GM21423 (cell line): ENCODE measurements around the gene CCDC18.
"Not testable (repeated sequence)": the region's sequence is repeated elsewhere in the genome, so short reads cannot be mapped to it uniquely, and the experiment has no call there.

Source experiments
- ATAC-seq: cut with Tn5 transposase; IDR thresholded peaks from one replicate; pipeline ENCODE4 v1.9.1; 2021; ENCODE audit warnings: mild to moderate bottlenecking, moderate library complexity; ENCODE audit not compliant: unreplicated experiment

CCDC18 gene

DNA sequence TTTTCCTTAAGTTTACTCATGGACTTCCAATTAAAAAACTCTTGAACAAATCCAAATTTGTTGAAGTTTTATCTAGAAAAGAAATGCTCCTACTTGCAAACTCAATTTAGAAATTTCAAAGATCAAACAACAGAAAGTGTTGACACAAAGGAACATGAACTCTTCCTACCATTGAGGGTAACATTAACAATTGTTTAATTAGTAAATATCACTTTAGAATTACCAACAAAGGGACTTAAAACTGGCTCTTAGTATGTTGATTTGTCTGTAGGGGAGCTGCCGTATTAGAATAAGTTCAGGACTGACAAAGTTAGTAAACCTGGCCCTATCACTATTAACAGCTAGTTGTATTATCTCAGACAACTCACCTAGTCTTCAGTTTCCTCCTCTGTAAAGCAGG, 57.9 kb downstream of the CCDC18 start:
- no peak for ATAC-seq

DNA sequence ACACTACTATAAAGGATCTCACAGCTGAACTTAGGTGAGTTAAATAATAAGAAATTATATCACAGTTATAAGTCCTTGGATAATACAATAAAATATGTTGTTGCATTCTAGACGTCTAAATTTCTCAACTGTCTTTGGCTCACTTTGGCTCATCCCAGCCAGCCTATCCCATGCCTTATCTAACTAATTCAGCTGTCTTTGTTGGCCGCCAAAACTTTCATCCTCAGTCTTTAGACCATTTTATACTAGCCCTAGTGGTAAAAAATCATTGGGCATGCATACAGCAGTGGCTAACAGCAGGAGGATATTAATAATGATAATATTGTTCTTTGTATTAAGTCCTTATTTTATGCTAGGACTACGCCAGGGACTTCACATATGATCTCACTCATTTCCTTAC, 59.3 kb downstream of the CCDC18 start:
- ATAC-seq: no peak

DNA sequence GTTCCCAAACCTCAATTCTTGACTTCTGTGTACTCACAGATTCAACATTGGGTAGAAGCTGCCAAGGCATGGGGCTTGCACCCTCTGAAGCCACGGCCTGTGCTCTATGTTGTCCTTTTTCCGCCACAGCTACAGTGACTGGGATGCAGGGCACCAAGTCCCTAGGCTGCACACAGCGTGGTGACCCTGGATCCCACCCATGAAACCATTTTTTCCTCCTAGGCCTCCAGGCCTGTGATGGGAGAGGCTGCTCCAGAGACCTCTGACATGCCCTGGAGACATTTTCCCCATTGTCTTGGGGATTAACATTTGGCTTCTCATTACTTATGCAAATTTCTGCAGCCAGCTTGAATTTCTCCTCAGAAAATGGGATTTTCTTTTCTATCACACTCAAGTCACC, 62.7 kb downstream of the CCDC18 start:
- ATAC-seq: not testable (repeated sequence)

DNA sequence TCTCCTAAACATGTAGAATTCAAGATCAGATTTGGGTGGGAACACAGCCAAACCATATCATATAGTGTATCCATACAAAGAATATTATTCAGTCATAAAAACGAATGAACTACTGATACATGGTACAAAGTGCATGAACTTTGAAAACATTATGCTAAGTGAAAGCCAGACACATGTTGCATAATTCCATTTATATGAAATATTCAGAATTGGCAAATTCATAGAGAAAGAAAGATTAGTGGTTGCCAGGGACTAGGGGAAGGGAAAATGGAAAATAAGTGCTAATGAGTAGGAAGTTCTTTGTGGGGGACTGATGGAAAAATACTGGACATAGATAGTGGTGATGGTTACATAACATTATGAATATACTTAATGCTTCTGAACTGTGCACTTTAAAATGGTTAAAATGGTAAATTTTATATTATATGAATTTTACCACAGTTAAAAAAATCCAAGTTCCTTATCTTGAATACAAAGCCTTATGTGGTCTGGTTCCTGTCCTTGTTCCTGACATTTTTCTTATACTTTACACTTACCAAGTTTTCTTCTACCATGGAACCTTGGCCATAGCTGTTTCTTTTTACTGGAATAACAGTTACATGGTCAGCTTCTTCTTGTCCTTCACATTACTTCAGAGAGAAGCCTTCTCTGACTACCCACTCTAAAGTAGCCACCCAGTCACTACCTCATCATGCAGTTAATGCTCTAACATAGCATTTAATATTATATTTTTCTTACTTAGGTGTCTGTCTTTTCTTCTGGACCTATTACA, 64.0 kb downstream of the CCDC18 start:
- ATAC-seq: no peak

DNA sequence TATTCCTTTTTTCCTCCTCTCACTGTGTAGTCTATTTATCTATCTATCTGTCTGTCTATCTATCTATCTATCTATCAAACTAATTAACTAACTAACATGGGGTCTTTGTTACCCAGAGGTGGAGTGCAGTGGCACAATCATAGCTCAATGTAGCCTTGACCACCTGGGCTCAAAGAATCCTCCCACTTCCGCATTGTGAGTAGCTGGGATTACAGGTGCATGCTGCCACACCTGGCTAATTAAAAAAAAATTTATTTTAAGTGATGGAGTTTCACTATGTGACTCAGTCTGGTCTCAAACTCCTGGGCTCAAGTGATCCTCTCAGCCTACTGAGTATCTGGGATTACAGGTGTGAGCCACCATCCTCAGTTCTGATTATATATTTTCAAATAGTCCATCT, 71.4 kb downstream of the CCDC18 start:
- ATAC-seq: no peak

DNA sequence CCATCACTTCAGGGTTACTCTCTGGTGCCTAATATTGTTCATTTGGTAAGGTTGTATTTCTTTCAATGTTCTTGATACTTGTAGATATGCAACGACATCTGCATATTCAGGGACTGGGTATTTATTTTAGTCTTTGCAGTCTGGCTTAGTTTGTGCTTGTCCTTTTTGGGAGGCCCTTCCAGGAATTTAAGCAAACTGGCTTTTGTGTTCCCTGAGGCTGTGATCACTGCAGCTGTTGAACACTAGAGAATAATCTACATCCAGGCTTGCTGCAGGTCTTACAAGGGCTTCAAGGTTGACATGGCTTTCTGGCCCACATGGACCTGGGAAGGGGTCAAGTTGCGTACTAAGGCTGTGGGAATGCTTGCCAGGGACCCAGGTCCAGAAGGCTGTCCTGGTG, 72.1 kb downstream of the CCDC18 start:
- ATAC-seq: no peak

DNA sequence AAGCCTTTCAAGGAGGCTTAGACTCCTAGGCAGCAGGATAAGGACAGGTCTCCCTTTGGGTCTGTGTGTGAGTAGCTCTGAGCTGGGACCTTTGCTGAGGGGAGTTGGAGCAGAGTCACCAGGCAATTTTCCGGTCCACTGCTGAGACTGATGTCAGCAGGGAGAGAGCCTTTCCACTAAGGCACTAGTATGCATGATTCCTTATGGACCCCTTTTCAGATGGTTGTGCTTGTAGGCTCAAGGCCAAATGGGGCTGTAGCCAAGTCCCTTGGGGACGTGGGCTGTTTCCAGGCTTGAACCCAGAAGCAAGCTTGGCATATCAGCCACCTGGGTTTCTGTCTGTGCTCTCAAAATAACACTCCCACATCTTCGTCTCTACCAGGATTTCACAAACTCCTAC, 73.0 kb downstream of the CCDC18 start:
- ATAC-seq: no peak

DNA sequence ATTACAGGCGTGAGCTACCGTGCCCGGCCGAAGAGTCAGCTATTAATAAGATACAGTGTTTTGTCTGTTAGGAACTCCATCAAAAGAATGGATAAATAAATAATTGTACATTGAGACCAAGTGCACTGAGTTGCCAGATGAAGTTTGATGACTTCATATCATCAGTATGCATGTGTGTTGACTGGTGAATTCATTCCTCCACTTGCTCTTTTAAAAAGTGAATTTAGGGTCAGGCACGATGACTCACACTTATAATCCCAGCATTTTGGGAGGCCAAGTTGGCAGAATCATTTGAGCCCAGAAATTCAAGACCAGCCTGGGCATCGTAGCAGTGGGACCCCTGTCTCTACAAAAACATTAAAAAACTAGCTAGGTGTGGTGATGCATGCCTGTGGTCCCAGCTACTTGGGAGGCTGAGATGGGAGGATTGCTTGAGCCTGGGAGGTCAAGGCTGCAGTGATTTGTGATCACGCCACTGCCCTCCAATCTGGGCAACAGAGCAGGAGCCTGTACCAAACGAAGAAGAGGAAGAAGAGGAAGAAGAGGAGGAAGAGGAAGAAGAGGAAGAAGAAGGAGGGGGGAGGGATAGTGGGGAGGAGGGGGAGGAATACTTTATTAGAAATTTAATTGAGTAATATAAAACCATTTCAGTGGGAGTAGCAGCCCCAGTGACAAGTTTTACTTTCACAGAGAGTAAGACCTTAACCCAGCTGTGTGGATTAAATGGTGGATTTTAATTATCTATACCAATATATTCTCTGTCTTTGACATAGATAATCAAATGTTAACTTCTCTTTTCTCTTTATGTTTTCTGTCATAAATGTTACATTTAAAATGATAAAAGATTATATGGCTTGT, 74.9 kb downstream of the CCDC18 start:
- no peak for ATAC-seq

DNA sequence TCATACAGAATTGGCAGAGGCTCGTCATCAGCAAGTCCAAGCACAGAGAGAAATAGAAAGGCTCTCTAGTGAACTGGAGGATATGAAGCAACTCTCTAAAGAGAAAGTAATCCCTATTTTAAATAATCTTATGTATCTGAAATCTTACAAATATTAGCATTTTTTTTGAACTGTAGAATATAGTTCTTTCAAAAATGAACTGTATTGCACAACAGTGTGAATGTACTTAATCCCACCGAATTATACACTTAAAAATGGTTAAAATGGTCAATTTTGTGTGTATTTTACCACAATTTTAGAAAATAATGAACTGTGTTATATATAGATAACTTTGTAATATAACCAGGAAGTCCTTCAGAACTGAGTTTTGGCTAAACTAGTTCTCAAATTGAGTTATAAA, 75.9 kb downstream of the CCDC18 start:
- no peak for ATAC-seq

DNA sequence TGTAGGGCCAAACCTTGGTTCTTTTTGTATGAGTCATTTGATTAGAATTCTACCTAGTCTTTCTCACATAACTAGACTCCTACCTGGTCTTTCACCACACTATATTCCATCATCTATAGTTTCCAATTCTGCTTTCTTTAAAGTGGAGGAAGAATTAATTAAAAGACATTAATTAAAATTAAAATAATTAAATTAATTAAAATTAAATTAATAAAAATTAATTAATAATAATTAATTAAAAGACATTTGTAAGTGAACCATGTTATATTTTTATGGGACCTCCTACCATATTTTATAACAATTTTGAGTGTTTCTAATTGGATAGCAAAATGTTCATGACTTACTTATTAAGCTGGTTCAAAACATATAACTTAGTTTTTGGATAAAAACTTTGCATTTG, 77.4 kb downstream of the CCDC18 start:
- no peak for ATAC-seq

DNA sequence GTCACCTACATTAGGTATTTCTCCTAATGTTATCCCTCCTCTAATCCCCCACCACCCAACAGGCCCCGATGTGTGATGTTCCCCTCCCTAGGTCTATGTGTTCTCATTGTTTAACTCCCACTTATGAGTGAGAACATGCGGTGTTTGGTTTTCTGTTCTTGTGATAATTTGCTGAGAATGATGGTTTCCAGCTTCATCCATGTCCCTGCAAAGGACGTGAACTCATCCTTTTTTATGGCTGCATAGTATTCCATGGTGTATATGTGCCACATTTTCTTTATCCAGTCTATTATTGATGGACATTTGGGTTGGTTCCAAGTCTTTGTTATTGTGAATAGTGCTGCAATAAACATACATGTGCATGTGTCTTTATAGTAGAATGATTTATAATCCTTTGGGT, 80.2 kb downstream of the CCDC18 start:
- ATAC-seq: not testable (repeated sequence)

DNA sequence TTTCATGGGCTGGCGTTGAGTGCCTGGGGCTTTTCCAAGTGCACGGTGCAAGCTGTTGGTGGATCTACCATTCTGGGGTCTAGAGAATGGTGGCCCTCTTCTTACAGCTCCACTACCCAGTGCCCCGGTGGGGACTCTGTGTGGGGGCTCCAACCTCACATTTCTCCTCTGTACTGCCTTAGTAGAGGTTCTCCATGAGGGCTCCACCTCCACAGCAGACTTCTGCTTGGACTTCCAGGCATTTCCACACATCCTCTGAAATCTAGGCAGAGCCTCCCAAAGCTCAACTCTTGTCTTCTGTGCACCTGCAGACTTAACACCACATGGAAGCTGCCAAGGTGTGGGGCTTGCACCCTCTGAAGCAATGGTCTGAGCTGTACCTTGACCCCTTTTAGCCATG, 82.1 kb downstream of the CCDC18 start:
- ATAC-seq: no peak

DNA sequence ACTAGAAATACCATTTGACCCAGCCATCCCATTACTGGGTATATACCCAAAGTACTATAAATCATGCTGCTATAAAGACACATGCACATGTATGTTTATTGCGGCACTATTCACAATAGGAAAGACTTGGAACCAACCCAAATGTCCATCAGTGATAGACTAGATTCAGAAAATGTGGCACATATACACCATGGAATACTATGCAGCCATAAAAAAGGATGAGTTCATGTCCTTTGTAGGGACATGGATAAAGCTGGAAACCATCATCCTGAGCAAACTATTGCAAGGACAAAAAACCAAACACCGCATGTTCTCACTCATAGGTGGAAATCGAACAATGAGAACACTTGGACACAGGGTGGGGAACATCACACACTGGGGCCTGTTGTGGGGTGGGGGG, 88.4 kb downstream of the CCDC18 start:
- not testable (repeated sequence) for ATAC-seq

DNA sequence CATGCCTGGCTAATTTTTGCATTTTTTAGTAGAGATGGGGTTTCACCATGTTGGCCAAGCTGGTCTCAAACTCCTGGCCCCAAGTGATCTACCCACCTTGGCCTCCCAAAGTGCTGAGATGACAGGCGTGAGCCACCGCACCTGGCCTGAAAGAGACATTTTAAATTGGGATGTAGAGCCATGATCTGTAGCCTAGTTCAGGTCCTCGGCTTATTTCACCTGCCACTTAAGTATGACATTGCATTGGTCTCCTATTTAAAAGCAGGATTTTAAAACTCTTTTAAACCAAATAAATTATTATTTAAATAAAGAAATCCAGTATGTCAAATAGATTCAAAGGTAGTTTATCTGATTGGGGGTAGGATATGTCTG, 94.7 kb downstream of the CCDC18 start:
- not testable (repeated sequence) for ATAC-seq

DNA sequence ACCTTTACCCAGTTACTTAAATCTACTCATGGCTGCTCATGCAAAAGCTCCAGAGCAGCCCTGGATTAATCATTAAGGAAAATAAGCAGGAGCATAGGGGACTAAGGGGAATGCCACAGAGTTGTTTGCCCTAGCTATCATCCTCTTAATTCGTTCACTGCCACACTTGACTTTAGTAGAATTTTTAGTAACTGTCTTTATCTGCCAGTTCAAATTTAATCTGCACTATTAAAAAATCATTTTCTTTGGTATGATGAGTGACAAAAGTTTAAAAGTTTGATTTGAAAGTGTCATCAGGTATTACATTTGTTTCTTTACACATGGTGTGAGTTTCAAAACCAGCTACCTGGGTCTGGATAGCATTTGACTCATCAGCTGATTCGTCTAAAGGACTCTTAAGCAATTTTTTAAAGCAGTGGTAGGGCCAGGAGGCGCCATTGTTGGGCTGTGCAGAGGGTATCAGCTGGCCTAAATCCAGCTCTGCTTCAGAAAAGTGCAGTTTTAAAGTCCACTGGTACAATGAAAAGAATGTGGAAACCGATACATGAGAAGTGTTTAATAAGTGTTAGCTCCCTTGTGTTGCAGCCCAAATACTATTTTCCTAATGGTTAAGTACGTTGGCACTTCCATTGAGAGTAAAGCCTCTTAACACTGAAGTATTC, 95.2 kb downstream of the CCDC18 start:
- no peak for ATAC-seq

DNA sequence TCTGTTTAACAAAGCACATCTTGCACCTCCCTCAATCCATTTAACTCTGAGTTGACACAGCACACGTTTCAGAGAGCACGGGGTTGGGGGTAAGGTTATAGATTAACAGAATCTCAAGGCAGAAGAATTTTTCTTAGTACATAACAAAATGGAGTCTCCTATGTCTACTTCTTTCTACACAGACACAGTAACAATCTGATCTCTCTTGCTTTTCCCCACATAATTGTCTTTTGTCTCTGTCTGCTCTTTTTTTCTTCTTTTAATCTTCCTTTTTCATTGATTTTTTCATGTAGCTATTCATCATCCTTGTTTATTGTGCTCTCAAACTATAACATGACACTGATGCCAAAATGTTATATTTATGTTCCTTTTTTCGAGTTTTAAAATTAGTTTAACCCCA, 97.0 kb downstream of the CCDC18 start:
- not testable (repeated sequence) for ATAC-seq

DNA sequence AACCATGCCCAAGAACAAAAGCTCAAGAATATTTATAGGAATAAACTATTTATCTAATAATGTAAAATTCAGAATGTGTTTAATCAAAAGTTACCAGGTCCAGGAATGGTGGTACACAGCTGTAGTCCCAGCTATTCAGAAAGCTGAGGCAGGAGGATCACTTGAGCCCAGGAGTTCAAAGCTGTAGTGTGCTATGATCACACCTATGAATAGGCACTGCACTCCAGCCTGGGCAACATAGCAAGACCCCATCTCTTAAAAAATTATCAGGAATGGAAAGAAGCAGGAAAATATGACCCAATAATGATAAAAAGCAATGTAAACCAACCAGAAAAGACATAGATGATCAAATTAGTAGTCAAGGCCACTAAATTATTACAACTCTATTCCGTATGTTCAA, 103.0 kb downstream of the CCDC18 start:
- ATAC-seq: no peak

DNA sequence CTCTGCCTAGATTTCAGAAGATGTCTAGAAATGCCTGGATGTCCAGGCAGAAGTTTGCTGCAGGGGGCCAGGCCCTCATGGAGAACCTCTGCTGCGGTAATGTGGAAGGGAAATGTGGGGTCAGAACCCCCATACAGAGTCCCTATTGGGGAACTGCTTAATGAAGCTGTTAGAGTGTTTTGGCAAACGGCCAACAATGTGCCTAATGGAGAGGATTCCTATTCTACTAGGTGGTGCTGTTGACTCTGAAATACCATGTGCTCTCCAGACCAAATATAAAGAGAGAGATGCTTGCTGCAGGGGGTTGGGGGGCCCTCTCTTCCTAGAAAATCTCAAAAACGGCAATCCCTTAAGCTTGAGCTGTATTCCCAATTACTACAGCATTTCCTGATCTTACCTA, 108.0 kb downstream of the CCDC18 start:
- ATAC-seq: no peak

DNA sequence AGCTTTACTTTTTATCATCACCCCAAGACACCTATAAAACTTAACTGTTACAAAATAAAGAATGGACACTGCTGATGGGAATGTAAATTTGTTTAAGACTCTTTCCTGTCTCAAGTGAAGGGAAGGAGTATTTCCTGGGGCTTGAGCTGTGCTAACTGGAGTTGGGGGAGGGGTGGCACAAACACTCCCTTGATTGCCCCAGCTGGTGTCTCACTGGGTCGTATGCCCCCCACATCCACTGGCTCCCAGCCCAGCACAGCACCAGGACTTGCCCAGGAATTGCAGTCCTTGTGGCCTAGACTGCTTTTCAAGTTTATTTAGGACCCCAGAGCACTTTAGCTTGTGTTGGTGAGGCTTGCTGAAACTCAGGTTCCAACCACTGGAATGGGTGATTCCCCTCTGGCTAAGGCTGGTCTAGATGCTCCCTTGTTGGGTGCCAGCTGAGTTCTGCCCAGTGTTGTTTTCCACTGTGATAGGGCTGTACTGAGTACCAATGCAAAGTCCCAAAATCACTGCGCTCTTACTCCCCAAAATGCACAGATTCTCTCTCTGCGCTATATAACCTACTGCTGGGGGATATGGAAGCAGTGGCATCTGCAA, 116.1 kb downstream of the CCDC18 start:
- no peak for ATAC-seq

DNA sequence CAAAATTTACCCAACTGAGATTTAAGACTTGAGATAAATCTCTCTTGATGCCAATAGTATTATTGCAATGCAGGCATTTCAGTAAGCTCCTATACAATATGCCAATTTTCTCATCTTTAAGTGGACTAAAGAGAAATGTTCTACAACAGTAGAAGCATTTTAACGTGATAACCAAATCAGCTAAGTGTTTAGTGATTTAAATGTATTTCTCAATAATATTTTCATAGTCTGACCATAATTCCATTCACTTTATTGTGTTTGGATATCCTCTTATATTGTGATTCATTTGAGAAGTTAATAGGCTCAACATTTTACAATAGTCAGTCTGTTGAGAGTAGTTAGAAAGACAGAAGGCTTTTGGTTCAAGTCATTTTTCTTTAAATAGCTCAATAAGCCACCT, 120.6 kb downstream of the CCDC18 start:
- no peak for ATAC-seq

DNA sequence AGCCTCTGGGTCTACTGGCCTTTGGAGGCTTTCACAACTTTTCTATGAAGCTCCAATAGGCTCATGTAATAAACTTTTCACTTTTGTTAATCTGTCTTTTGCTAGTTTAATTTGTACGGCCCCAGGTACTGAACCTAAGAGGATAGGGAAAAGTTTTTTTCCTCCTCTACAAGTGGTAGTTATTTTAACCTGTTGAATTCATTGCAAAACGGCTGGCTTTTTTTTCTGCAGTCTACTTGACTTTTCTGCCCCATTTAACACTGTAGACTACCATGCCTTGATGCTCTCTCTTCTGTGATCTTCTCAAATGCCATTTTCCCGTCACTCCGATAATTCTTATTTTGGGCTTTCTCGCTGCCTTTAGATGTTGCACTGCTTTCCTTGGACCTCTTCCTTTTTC, 121.6 kb downstream of the CCDC18 start:
- ATAC-seq: no peak
